Right kidney (tissue), 1 donor: Measurements from ENCODE around the gene RABL3.
"Not testable (repeated sequence)": the region's sequence is repeated elsewhere in the genome, so short reads cannot be mapped to it uniquely, and the experiment has no call there.

Experiments
- DNase-seq: peaks from one replicate; pipeline ENCODE4 v3.0.0-alpha.2; 2016

RABL3 gene

DNA sequence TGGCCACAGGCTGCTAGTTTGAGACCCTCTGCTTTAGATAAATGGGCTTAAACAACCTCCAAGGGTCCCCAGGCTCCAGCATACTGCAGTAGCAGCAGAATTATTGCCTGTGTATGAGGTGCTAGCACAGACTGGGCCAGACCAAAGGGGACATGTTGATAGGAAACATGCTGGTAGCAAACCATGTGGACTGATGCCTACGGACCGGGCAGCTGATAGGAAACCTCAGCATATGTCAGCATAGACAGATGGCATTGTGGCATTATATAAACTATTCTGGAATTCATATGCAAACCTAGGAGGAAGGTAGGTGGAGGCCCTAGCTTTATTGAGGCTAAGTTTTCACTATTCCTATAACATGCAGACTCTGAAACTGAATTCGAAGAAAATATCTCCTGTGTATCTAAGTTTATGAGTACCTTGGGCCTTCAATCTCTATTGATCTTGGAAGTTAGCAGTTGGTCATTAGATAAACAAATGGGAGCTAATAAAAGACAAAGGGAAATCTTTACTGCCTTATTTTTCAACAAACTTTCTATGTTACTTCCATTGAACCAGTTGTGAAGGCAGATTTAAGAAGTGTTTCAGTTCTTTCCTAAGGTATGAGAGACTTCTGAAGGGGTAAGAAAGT, 58.5 kb downstream of the RABL3 start:
- DNase-seq = no peak

DNA sequence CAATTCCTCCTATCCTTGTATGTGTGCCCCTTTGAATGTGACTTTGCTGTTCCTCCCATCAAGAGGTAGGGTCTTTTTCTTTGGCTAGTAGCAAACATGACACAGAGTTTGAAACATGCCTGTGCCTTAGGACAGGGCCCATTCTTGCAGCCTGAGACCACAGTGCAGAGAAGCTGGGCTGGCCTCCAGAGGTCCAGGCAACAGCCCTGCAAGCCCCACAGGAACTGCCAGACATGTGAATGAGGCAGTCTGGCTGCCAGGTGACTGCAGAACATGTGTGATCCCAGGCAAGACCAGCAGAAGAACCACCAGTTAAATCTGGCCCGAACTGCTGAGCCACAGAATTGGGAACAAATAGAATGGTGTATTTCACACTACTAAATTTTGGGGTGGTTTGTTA, 59.1 kb downstream of the RABL3 start:
- no peak for DNase-seq

DNA sequence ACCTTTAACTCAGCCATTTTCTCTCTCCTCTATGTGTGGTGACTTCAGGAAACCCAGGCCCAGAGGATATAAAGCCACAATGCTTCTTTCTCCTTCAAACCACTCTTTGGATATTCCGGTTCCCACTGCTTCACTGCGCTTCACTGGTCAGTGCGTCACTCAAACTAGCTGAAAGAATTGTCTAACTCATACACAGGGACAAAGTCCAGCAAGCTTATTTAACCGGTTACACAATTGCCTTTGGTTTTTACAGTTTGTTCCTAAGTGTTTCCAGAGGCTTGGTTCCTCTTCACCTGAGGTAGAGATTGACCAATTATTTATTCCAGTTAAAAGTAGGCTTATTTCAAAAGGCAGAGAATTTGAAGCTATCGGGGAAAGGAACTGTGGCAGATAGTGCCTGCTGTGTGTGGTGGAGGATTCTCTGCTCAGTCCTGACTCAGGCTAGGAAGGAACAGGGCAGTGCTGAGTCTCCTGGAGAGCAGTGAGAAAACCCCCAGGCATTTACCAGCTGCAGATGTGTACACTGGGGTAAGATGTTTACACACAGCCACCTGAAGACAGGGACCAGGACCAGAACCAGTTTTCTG, 60.1 kb downstream of the RABL3 start, which contains the start of gene HGD:
Gene HGD, minus strand, starts transcription at position 145 of the 587 bp plus-strand sequence. Its CDS starts 128 bp downstream, at position 17.
- peak; percentile 26 for DNase-seq

DNA sequence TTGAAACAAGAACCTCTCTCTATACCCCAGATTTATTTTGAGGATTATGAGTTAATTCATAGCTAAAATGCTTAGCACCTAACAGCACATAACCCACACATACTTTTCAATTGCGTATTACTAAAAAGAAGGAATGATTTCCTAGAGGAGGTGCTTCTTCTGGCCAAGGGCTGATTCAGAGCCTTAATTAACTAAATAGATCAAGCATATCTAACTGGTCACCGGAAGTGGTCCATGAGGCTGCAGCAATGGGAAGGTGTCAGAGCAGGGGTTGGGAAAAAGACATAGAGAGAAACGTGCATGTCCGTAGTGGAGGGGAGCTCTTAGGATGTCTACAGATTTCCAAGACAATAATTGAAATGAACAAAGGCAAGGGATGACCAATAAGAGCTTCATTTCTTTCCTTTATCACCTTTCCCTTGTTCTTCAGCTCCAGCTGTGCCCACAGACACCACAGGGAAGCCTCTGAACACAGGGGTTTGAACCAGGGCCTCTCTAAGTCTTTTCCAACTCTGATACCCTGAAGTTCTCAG, 60.7 kb downstream of the RABL3 start:
- DNase-seq = no peak

DNA sequence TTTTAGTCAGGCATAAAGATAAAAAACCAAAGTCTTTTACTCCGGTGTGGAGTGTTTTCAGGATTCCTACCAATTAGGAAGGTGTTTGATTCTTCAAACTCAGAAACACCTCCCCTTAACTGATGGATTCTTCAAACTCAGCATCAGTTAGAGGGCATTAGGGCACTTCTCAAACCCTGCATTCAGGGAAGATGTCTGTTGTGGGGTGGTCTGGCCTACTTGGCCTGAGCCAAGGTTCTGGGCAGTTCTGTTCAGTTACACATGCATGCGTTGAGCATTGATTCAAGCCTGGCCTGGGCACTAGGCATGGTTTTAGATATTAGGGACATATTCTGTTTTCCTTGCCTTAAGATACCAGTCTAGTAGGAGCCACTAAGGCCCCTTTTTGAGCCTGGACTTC, 61.3 kb downstream of the RABL3 start:
- DNase-seq = no peak

DNA sequence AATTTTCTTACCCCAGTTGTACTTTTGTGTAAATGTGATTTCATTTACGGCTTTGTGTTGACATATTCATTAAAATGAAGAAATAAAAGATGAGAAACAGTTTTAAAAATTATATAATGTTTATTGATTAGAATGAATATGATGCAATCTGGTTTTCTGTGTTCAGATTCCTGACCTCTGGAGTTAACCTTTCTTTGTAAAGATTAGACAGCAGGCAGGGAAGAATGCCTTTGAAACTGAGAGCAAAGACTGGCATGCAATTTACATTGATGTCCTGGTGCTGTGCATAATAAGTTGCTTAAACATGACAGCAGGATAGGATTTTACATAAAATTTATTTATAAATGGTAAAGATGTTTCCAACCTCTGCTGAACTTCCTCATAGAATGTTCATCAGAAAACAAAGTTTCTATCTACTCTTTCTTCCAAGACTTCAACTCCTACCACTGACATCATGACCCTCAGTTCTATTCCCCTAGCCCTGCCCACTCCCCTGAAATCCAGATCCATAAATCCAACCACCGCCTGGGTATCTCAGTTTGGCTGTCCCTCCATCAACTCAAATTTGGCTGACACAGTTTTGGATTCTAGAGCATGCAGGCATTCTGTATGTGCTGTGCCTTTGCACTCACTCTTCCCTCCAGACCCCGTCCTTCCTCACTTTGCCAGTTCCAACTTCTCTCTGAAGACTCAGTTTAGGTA, 62.0 kb downstream of the RABL3 start:
- no peak for DNase-seq

DNA sequence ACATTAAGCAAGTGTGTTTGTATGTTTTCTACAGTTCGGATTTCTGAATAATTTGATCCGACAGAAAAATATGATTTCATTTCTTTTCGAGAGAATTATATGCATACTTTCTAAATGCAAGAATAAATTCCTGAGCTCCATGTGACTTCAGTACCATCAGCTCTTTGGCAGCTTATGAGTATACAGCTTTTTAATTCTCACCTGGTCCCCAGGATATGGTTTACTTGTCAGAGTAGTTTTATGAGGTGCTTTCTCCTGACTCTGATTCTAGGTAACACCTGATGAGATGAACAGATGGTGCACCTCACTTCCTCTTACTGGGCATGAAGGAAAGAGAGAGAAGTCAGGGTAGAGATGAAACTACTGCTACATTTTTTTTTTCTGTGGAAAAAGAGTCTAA, 63.3 kb downstream of the RABL3 start:
- DNase-seq = no peak

DNA sequence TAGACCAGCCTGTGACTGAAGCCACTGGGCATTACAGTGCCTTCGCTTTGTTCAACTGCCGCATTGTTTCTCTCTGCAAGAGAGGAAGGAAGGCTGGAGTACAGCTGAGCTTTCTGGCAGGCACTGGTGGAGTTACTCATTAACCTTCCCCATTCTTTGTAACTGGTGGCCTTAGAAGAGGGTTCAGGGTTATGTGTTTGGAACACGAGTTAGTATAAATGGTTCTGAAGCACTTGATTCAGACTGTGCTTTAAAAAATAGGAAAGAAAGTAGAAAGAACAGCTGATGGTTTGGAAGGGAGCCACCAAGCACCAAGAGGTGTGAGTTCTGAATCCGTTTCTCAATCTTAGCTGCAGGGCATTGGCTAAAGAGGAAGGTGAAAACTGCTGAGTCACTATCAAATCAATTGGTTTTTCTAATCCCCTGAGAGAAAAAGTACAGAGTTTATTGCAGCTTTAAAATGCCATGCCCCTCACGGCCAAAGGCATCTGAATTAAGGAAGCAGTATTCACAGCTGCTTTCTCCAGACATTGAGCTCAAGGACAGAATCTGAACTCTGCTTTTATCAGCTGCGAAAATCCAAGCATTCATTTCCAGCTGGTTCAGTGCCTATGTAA, 63.9 kb downstream of the RABL3 start:
- DNase-seq = peak; percentile 54

DNA sequence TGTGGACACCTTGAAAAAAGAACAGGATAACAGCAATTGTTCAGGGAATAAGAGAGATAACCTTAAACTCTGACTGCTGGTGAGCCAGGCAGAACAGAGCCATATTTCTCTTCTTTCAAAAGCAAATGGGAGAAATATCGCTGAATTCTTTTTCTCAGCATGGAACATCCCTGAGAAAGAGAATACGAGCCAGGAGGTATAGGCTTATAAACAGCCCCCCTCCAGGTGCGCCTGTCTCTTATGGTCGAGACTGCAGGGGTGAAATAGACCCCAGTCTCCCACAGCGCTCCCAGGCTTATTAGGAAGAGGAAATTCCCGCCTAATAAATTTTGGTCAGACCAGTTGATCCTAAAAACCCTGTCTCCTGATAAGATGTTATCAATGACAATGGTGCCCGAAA, 65.1 kb downstream of the RABL3 start:
- DNase-seq = not testable (repeated sequence)

DNA sequence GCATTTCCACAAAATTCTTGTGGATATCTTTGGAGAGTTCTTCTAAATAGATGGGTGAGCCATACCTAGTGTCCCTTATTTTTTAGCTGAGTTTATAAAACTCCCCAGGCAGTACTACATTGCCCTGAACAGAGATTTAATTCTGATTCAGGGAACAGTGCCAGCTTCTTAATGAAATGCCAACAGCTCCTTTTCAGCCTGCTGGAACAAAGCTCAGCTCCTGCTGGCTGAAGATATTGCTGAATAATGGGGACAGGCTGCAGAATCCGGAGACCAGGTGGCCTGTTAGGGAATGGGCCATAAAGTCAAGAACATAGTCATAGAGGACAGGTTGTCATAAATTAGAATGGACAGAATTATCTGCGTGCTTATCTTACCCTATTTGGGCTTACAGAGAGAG, 69.2 kb downstream of the RABL3 start:
- DNase-seq = no peak

DNA sequence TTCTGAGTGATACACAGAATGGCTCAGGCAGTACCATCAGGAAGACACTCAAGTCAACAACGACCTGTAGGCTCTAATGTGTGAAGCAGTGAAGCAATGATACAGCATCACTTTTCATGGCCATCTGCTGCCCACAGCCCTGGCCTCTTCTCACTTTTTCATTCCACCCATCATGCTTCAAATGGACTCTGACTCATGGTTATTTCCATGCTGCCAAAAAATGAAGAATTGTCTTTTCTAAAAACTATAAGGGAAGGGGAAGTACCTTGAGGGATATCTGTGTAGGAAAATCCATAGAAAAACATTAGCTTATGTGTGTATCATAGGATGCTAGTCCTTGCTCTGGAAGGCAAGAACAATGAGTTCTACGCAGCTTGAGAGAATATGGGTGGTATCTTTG, 71.7 kb downstream of the RABL3 start:
- no peak for DNase-seq

DNA sequence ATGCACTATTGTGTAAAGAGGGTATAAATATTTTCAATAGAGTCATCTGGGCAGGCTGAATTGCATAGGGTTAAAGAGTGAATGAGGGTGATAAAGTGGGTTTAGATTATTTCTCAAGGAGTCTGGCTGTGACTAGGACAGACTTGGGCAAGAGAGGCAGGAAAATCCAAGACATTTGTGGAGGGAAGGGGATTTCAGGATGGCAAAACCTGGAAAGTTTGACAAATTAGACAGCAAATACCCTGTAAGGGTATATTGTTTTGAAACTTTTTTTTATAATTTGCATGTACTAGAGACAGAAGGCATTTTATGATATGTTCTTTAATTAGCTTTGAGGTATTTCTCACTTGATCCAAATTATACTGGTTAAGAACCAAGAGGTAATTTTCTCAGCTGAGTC, 77.4 kb downstream of the RABL3 start:
- no peak for DNase-seq

DNA sequence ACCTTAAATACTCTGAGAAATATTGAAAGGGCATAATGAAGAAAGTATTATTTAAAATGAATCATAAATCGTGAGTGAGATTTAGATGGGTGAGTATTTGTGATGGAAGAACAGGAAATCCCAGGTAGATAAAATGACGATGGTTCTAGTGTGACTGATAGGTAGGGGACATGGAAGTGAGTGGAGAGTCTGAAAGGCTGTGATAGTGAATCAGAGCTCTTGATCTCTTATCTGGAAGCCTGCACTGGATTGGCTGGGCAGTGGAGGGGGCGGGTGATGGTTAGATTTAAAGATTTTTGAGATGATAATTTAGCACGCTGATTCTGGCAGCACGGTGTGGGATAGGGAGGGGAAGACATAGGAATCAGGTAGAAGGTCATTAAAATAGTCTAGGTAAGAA, 80.4 kb downstream of the RABL3 start:
- DNase-seq = no peak

DNA sequence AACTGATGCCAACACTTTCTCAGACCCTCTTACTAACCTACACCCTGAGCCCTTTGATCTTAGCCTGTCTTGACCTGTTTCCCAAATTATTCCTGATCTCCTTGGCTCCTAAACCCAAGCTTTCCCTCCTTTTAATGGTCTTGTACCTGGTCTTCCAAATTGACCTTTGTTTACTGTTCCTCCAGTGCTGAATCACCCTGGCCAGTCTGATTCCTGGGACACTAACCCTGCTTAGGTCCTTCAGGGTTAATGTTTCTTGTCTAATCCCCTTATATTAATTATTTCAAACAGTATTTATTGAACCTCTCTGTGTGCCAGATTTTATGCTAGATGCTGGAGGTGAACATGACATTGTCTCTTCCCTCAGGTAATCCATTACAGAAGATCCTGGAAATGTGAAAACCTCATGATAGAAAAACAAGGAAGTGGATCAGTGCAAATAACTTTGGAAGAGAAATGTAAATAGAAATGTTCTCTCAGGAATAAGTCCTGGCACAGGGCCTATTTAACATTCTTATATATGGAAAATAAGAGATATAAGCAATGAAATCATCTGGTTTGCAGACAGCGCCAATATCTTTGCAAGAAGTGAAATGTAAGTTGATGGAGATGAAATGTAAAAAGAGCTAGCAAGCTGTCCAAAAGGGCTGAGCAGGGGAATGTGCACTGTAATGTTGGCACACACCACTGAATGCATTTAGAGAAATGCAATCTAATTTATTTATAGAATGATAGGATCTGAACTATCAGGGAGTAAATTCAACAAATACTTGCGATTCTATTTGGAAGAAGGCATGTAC, 81.0 kb downstream of the RABL3 start:
- DNase-seq = no peak

DNA sequence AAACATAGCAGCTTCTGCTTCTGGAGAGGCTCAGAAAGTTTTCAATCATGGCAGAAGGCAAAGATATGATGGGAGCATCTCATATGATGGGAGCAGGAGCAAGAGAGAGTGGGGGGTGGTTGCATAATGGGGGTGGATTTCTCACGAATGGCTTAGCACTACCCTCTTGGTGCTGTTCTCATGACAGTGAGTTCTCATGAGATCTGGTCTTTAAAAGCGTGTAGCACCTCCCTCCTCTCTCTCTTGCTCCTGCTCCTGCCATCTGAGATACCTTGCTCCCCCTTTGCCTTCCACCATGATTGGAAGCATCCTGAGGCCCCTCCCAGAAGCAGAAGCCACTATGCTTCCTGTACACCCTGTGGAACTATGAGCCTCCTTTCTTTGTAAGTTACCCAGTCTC, 82.5 kb downstream of the RABL3 start:
- no peak for DNase-seq

DNA sequence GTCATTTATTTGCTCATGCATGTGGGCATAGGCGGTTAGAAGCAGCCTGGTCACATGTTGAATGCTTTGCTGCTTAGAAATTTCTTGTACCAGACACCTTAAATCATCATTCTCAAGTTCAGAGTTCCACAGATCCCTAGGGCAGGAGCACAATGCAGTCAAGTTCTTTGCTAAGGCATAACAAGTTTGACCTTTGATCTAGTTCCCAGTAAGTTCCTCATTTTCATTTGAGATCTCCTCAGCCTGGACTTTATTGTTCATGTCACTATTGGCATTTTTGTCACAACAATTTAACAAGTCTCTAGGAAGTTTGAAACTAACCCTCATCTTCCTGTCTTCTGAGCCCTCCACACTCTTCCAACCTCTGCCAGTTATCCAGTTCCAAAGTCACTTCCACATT, 83.0 kb downstream of the RABL3 start:
- DNase-seq = no peak

DNA sequence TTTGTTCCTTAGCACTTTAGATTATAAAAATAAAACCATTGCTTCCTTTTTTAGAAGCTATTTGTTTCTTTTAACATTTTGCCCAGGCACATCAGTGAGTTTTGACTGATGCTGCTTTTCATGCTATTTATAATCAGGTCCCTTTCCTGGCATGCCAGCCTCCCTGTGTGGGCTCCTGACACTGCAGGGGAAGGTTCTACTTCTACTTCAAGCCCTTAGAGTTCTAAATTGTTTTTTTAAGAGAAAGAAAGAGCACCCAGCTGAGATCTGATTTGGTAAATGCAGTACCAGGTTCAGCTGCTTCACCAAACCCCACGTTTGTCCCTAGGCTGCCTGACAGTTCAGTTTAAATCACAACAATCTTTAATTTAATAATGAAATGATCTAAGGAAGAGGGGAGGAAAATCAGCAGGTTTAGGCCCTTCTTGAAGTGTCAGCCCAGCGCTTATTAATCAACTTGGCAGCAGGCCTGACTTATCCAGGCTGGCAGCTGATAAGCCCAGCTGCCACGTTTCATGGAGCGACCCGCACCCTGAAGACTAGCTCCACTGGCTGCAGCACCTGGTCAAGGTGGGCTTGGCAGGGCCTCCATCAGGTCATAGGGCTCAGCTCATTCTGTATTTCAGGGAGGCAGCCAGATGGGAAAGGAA, 89.3 kb downstream of the RABL3 start:
- no peak for DNase-seq

DNA sequence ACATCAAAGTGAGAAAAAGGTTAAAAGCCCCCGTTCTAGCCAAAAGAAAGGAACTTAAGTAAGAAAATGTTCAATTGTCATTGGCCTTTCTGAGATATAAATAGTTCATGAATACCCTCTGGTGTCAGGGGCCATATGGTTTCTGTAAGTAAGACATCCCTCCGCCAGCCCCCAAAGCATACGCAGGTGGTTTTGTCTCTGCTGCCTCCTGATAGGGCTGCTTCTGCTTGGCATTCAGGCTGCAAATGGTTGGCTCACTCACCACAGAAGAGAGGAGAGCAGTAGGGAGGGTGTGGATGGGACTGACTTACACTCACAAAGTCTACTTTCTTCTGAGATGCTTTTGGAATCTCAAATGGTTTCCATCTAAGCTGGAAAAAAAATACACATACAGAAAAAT, 90.0 kb downstream of the RABL3 start:
- no peak for DNase-seq

DNA sequence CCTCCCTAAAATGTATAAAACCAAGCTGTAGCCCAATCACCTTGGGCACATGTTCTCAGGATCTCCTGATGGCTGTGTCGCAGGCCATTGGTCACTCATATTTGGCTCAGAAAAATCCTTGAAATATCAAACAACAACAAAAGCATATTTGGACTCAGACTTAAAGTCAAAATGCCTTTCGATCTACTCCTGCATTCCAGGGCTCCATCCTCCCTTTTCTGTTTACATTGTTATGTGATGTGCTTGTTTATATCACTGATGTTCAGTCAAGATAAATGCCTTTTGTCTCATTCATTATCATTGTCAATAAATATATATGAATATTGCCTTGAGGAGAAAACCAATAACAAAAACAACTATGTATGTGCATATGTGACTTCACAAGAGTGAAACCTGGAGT, 92.0 kb downstream of the RABL3 start:
- no peak for DNase-seq

DNA sequence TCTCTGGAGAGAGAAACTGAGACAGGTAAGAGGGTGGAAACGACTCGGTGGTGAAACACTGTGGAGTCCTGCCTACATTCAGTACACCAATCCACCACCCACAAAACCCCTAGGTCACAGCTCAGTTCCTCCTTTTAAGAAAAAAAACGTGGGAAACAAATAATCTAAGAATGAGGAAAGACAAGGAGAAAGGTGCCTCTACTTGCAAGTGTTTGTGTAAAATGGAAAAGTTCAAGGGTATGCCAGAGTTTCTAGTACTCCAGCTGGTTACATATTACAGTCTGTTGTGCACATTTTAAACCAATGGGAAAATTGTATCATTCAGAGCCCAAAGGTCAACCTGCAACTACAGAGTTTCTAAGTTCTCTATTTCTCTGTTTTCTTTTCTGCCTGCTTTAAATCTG, 92.5 kb downstream of the RABL3 start:
- DNase-seq = no peak

DNA sequence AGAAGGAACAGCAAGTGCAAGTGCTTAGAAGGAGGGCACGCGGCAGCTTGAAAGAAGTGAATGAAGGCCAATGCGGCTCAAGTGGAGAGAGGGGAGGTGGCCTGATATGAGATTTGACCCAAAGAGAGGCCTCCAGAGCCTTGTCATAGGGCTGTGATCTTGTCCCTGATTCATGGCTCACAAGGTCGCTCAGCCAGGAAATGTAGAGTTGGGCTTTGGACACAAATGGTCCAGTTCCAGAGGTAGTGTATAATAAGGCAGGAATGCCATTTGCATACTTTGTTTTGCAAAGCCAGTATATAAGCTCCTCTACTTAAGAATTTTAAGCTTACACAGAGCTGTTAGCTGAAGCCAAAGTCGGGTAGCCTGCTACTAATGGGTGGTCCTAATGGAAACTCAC, 94.0 kb downstream of the RABL3 start:
- DNase-seq = no peak
